Endometrium (tissue), 2 donors: ENCODE measurements around the gene DISC1.

Experiments
- FAIRE-seq: peaks from 2 replicates; lab custom pipeline; 2012; peaks lifted over from hg19 to GRCh38; lab: Jason Lieb, UNC
- donor health status: control.
- donor health status: control.

DISC1 gene

DNA sequence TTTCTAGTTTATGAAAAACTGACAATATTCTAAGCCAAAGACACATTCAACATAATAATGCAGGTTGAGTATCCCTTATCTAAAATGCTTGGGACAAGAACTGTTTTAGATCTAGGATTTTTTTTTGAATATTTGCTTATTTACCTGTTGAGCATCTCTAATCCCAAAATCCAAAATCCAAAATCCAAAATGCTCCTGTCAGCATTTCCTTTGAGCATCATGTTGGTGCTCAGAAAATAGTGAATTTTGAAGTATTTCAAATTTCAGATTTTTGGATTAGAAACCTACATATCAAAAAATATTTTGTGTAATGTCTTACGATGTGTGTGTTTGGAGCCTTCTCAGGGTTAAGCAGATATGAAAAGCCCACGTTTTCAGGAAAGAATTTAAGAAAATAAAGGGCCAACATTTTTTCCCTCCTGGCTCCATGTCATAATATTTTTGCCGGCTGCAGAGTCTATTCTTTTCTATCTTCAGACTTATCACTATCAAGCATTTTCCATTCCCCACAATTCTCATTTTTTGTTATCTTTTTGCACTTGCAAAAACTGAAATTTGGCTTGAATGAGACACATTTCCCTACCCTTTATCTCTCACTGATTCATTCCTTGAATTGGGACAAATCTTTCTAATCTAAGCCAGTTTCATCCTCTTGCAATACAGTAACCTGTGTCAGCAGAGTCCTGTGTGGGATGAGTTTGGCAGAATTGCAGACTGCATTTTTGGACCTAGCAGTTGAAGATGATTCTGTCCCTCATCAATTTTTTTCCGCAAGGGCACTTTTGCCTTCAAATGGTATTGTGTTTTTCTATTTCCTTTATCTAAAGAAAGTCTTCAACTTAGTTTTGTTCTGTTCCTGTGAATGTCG lies 233.9 kb downstream of the DISC1 start:
- no peak for FAIRE-seq

- FAIRE-seq, result no peak
Measured at GRCh38 chr1:231861541-231862481, 235.2 kb downstream of the DISC1 start.

DNA sequence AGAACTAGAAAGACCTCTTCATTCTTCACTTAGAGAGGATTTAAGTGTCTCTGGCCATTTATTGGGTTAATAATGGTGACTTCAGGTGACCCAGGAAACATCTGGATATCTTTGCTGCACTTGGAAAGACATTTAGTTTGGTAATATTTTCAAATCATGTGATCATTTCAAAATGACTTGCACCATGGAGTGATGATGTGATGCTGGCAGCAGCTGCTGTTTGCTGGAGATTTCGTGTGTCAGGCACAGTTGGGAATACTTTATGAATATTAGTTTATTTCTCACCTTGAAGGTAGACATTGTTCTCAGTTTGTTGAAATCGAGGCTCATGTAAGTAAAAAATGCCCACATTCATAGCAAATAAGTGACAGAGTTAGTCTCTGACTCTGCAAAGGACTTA lies 236.0 kb downstream of the DISC1 start:
- no peak for FAIRE-seq

- no peak for FAIRE-seq
Measured at GRCh38 chr1:231865331-231865730, 238.7 kb downstream of the DISC1 start.

GRCh38 chr1:231866392-231867331 lies 240.1 kb downstream of the DISC1 start:
- FAIRE-seq, result peak; percentile 74

- FAIRE-seq, result no peak
Measured at GRCh38 chr1:231867607-231868006, 241.0 kb downstream of the DISC1 start.

GRCh38 chr1:231869364-231869763 lies 242.8 kb downstream of the DISC1 start:
- FAIRE-seq, result no peak

DNA sequence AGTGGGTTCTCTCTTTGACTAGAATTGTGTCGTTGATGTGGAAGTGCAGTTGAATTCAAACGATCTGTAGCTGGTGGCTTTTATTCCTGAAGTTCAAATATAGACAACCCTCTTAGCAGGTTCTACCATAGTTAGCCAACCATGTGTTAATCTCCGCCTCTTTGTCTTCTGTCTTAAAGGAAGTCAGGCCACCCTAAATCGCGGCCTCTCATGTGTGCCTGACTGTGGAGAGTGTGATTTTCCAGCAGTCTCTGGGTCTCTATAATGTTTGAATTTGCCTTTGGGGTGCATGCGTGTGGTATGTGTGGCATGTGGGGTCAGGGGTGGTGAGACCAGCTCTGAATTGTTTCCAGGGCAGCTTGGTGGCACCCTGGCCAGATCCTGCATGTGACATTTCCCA lies 244.9 kb downstream of the DISC1 start:
- no peak for FAIRE-seq

DNA sequence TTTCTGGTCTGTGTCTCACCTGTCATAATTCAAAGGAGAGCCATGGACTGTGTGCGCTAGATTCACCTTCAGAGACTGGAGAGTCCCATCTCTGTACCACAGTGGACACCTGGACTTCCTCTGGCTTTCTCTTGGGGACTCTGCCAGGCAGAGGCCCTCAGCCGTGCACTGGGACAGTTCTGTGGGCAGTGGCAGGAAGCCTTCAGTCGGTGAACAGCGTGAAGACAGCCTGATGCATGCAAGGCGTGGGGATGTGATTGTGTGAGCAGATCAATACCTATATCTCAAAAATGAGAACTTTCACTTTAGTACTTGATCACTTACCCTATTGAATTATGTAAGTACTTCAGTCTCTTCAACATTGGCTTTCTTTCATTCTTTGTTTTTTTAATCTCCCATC lies 245.3 kb downstream of the DISC1 start:
- FAIRE-seq, result no peak

- peak; percentile 12 for FAIRE-seq
Measured at GRCh38 chr1:231872461-231872910, 245.9 kb downstream of the DISC1 start.

GRCh38 chr1:231878737-231879136 lies 252.1 kb downstream of the DISC1 start:
- no peak for FAIRE-seq

GRCh38 chr1:231879296-231879695 lies 252.7 kb downstream of the DISC1 start:
- no peak for FAIRE-seq

DNA sequence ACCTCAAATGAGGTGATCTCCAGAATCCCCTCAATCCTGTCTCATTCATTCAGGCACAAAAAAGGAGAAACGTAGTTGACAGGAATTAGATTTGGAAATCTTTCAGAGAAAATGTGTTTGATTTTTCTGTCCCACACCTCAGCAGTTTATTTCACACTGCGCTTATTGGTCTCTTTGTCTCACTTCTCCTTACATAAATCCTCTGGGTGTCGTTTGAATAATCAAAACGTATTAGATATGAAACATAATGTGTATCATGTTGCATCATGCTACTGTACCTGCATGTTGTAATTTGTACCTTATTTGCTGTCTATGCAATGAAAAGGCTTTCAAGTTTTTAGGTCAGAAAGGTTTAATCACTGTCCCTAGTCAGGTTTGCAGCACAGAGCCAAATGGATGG lies 255.7 kb downstream of the DISC1 start:
- FAIRE-seq, result no peak

GRCh38 chr1:231882790-231883189 lies 256.2 kb downstream of the DISC1 start:
- no peak for FAIRE-seq

- FAIRE-seq, result no peak
Measured at GRCh38 chr1:231883382-231883781, 256.8 kb downstream of the DISC1 start.

DNA sequence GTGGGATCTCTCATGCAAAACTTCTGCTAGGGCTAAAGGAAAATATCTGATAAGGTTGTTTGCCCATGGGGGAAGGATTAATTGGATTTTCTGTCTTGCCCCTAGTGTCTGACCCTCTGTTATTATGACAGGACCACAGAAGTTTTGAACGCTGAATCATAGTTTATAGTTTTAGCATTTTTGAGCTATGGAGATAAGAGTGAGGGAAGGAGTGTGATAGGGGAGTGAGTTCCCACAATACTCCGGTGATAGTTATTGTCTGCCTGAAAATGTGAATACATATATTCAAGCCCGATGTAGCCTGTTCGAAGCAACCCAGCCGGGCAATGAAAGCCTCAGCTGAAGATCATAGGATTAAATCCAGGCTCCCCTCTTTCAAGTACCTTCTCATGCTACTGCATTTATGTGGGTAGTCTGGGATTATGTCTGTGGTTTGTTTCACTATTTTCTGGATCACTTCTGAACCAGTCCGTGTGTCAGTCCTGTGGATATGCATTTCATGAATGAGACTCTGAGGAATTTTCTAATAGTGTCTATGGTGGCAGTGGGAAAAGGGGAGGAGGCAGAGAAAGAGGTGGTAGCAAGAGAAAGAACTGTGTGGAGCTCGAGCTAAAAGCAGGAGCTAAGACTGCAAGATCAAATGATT lies 258.7 kb downstream of the DISC1 start:
- FAIRE-seq, result no peak

GRCh38 chr1:231887166-231887565 lies 260.6 kb downstream of the DISC1 start:
- no peak for FAIRE-seq

GRCh38 chr1:231887866-231888265 lies 261.3 kb downstream of the DISC1 start:
- no peak for FAIRE-seq

GRCh38 chr1:231890791-231891190 lies 264.2 kb downstream of the DISC1 start:
- FAIRE-seq, result no peak

DNA sequence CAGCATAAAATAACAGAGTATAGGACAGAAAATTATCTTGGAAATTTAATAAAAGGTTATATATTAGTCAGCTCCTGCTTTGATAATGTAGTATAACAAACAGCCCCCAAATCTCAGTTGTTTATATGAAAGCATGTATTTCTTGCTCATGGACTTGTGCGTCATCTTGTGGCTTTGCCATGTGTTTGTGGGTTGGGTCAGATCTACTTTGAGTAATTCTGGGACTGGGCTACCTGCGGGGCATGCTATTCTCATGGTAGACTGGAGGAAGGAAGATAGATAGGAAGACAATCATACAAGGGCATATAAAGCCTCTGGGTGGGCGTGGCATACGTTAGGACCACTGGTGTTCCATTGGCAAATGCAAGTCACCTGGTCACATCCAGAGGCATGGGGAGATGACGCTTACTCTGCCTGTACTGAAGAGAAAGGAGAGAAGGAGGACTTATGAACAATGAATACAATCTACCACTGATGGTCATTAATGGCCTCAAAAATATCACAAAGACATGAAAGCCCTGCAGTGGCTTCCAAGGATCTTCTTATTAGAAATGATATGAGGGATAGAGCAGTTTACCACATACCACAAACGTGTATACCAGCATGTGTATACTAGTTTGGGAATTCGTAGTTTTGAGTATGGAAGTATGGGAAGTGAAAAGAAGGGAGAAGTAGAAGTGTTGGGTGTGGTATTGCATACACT lies 267.0 kb downstream of the DISC1 start:
- no peak for FAIRE-seq

DNA sequence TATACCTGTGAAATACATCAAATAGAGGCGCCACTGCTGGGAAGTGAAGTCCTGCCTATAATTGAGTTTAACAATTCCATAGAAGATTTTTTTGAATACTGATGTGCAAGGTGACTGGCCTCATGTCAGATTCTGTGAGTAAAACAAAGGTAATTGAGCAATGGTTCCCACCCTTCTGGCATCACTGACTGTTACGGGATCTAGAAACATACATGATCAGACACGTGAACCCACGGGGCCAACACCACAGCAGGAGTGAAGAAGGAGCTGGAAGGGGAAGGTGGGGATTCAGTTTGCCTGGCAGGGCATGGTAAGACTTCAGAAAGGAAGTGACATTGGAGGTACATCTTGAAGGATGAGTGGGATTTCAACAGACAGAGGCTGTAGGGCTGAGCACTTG lies 270.2 kb downstream of the DISC1 start:
- no peak for FAIRE-seq
